T-helper 2 cell treated with Interferon-gamma antibody and Interleukin-4, amounts not matched to agents 5 μg/mL and 100 μg/mL, for 36 hours (primary cell): ENCODE results near the gene EPHX1.
"Not testable (repeated sequence)": the region's sequence is repeated elsewhere in the genome, so short reads cannot be mapped to it uniquely, and the experiment has no call there.

Source experiments
- DNase-seq: peaks from one replicate; pipeline ENCODE4 v3.0.0; 2021; ENCODE audit warnings: low spot score
- H3K27ac Mint-ChIP-seq: one replicate; pipeline ENCODE4 v1.8.0; 2021; ENCODE audit warnings: mild to moderate bottlenecking, mixed read lengths
- H3K27me3 Mint-ChIP-seq: one replicate; pipeline ENCODE4 v1.8.0; 2021; ENCODE audit warnings: low read depth, mixed read lengths
- H3K36me3 Mint-ChIP-seq: one replicate; pipeline ENCODE4 v1.8.0; 2021; ENCODE audit warnings: low read depth, mixed read lengths
- H3K4me1 Mint-ChIP-seq: one replicate; pipeline ENCODE4 v1.8.0; 2021; ENCODE audit warnings: low read depth, mixed read lengths
- H3K4me3 Mint-ChIP-seq: one replicate; pipeline ENCODE4 v1.8.0; 2022; ENCODE audit warnings: mild to moderate bottlenecking, moderate library complexity, mixed read lengths
- H3K9me3 Mint-ChIP-seq: one replicate; pipeline ENCODE4 v1.8.0; 2021; ENCODE audit warnings: mixed read lengths

The EPHX1 gene

GRCh38 chr1:225887554-225888288 is 77.8 kb downstream of the EPHX1 start:
- H3K4me1 Mint-ChIP-seq: peaks cover 14% of the 10 kb centered on the region
- not testable (repeated sequence) for H3K9me3 Mint-ChIP-seq, H3K36me3 Mint-ChIP-seq, DNase-seq, H3K27ac Mint-ChIP-seq, H3K4me3 Mint-ChIP-seq
- H3K27me3 Mint-ChIP-seq: peaks cover 27% of the 10 kb centered on the region

- H3K4me1 Mint-ChIP-seq: peaks cover 10% of the 10 kb centered on the region
- H3K4me3 Mint-ChIP-seq: no peak overlapping the region
- H3K9me3 Mint-ChIP-seq: no peaks in the 10 kb centered on the region
- H3K27ac Mint-ChIP-seq: no peak overlapping the region
- H3K27me3 Mint-ChIP-seq: peaks cover 24% of the 10 kb centered on the region
- DNase-seq: no peak
- H3K36me3 Mint-ChIP-seq: no peaks in the 10 kb centered on the region
Measured at GRCh38 chr1:225888289-225888897, 78.5 kb downstream of the EPHX1 start.

- Mint-ChIP-seq H3K36me3 (no peaks in the 10 kb centered on the region), H3K4me3 (no peak within 1 kb of the TSS), H3K9me3 (no peaks in the 10 kb centered on the region), H3K4me1 (peaks cover 5% of the 10 kb centered on the region), H3K27me3 (peaks cover 25% of the 10 kb centered on the region), H3K27ac (no peak within 1 kb of the TSS)
- DNase-seq: no peak
Measured at GRCh38 chr1:225888898-225889601, 79.1 kb downstream of the EPHX1 start, which contains the start of gene LEFTY1. Gene LEFTY1, minus strand, starts transcription at chr1:225889146. Its CDS starts 80 bp downstream, at chr1:225889066.

GRCh38 chr1:225889743-225890142 is 79.8 kb downstream of the EPHX1 start:
- no peak for DNase-seq
- peaks cover 25% of the 10 kb centered on the region for H3K27me3 Mint-ChIP-seq
- peaks cover 4% of the 10 kb centered on the region for H3K4me1 Mint-ChIP-seq
- H3K4me3 Mint-ChIP-seq: no peak overlapping the region
- H3K27ac Mint-ChIP-seq: no peak overlapping the region
- no peaks in the 10 kb centered on the region for H3K36me3 Mint-ChIP-seq
- H3K9me3 Mint-ChIP-seq: no peaks in the 10 kb centered on the region

- DNase-seq: no peak
- peaks cover 28% of the 10 kb centered on the region for H3K27me3 Mint-ChIP-seq
- no peaks in the 10 kb centered on the region for H3K36me3 Mint-ChIP-seq
- peaks cover 4% of the 10 kb centered on the region for H3K4me1 Mint-ChIP-seq
- H3K27ac Mint-ChIP-seq: no peak overlapping the region
- H3K4me3 Mint-ChIP-seq: peak overlapping the region; percentile 44
- no peaks in the 10 kb centered on the region for H3K9me3 Mint-ChIP-seq
Measured at GRCh38 chr1:225890346-225891228, 80.7 kb downstream of the EPHX1 start.

GRCh38 chr1:225891229-225891972 is 81.5 kb downstream of the EPHX1 start:
- Mint-ChIP-seq H3K4me3 (peak overlapping the region; percentile 44), H3K27ac (no peak overlapping the region), H3K36me3 (no peaks in the 10 kb centered on the region), H3K4me1 (peaks cover 9% of the 10 kb centered on the region), H3K27me3 (peaks cover 28% of the 10 kb centered on the region), H3K9me3 (no peaks in the 10 kb centered on the region)
- no peak for DNase-seq

GRCh38 chr1:225892307-225892706 is 82.4 kb downstream of the EPHX1 start:
- Mint-ChIP-seq H3K36me3 (no peaks in the 10 kb centered on the region), H3K4me1 (peaks cover 19% of the 10 kb centered on the region), H3K9me3 (no peaks in the 10 kb centered on the region), H3K27ac (no peak overlapping the region), H3K27me3 (peaks cover 23% of the 10 kb centered on the region), H3K4me3 (no peak overlapping the region)
- no peak for DNase-seq
